ENCODE results near the gene MVD. TPM values are rescaled to one million over a fixed set of nuclear protein-coding genes. Genes with fewer than 3 reads are reported as not detected.

The MVD gene
- polyA plus RNA-seq, 1 donor (not counting 4 experiments of a cell fraction or from before 2014, with no cell fraction given): 59.6 TPM

DNA sequence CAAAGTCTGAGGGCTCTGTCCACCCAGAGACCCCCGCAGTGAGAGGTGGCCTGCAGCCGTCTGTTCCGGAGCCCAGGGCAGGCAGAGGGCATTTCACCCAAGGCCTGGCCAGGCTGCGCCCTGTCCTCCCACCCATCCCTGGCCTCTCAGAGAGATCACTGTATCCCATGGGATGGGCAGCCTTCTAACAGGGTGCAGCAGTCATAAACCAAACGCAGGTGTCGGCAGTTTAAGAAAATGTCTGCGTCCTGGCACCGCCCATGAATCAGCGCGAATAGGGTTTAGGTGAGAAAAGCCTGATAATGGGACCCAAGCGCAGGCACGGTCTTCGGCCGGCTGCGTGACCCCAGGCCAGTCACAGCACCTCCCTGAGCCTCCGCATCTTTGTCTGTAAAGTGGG, 17.4 kb downstream of the MVD start:
- Histone ChIP-seq H3K79me2 (ENCODE audit: control insufficient read depth, insufficient read depth, low read length) (no peaks in the 10 kb centered on the region), H4K20me1 (ENCODE audit: control insufficient read depth, extremely low read depth, insufficient read depth, low read length) (peaks cover 10% of the 10 kb centered on the region), H3K4me1 (ENCODE audit: control insufficient read depth, extremely low read depth, insufficient read depth, low read length) (peaks cover 6% of the 10 kb centered on the region), H2AFZ (ENCODE audit: control insufficient read depth, low read length) (no peak overlapping the region), H3K9me3 (ENCODE audit: control insufficient read depth, low read depth, low read length) (no peaks in the 10 kb centered on the region), H3K9me1 (ENCODE audit: control insufficient read depth, extremely low read depth, insufficient read depth, low read length) (peaks cover 2% of the 10 kb centered on the region), H3K27ac (ENCODE audit: control insufficient read depth, insufficient read depth, low read length) (no peak overlapping the region), H3K4me2 (ENCODE audit: control insufficient read depth, extremely low read depth, insufficient read depth, low read depth, low read length) (no peak overlapping the region), H3K36me3 (ENCODE audit: control insufficient read depth in 2 of 2, extremely low read depth in 1 of 2, insufficient read depth in 2 of 2, low read length in 2 of 2) (no peaks in the 10 kb centered on the region), H3K4me3 (ENCODE audit: control insufficient read depth in 2 of 3, extremely low read depth in 1 of 3, insufficient read depth in 2 of 3, low read depth in 1 of 3, low read length in 3 of 3) (no peak overlapping the region), H3K27me3 (ENCODE audit: control insufficient read depth, extremely low read depth, insufficient read depth, low read length) (peaks cover 22% of the 10 kb centered on the region), H3K9ac (ENCODE audit: control insufficient read depth, extremely low read depth, insufficient read depth, low read length) (no peak overlapping the region)
- DNase-seq (ENCODE audit: low read depth, low spot score): no peak
- dilution Hi-C loops (cut with MboI; ENCODE audit: extremely low pct_ligation_motif_present, low sequenced_read_pairs): no loop called here
- TF ChIP-seq EZH2 (IDR thresholded peaks at IDR 0.05; ENCODE audit: low read length): no peak
- no peak for TF ChIP-seq CTCF (optimal IDR thresholded peaks at IDR 0.05 in 1 of 3, IDR thresholded peaks at IDR 0.05 in 1 of 3, conservative IDR thresholded peaks at IDR 0.05 in 1 of 3; ENCODE audit: extremely low read depth in 1 of 3, insufficient read depth in 2 of 3, low read length in 3 of 3)
- no peak for FAIRE-seq

DNA sequence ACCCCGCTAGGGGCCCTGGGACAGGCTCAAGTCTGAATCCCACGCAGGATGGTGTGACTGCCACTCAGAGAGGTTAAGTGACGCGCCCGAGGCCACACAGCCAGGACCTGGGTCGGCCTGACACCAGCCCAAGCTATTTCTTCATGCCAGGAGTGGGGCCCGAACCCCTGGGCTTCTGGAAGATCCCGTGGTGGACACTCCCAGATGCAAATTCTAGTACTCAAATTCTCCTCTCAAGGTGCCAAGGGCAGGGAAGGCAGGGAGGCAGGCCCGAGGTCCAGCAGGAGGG, 19.3 kb downstream of the MVD start:
- Histone ChIP-seq H3K27me3 (ENCODE audit: control insufficient read depth, extremely low read depth, insufficient read depth, low read length) (peaks cover 41% of the 10 kb centered on the region), H3K27ac (ENCODE audit: control insufficient read depth, insufficient read depth, low read length) (no peak overlapping the region), H3K36me3 (ENCODE audit: control insufficient read depth in 2 of 2, extremely low read depth in 1 of 2, insufficient read depth in 2 of 2, low read length in 2 of 2) (no peaks in the 10 kb centered on the region), H3K4me1 (ENCODE audit: control insufficient read depth, extremely low read depth, insufficient read depth, low read length) (peaks cover 6% of the 10 kb centered on the region), H3K79me2 (ENCODE audit: control insufficient read depth, insufficient read depth, low read length) (no peaks in the 10 kb centered on the region), H3K9me3 (ENCODE audit: control insufficient read depth, low read depth, low read length) (no peaks in the 10 kb centered on the region), H3K9ac (ENCODE audit: control insufficient read depth, extremely low read depth, insufficient read depth, low read length) (no peak overlapping the region), H2AFZ (ENCODE audit: control insufficient read depth, low read length) (no peak overlapping the region), H3K9me1 (ENCODE audit: control insufficient read depth, extremely low read depth, insufficient read depth, low read length) (peaks cover 2% of the 10 kb centered on the region), H4K20me1 (ENCODE audit: control insufficient read depth, extremely low read depth, insufficient read depth, low read length) (peaks cover 8% of the 10 kb centered on the region), H3K4me3 (ENCODE audit: control insufficient read depth in 2 of 3, extremely low read depth in 1 of 3, insufficient read depth in 2 of 3, low read depth in 1 of 3, low read length in 3 of 3) (no peak overlapping the region), H3K4me2 (ENCODE audit: control insufficient read depth, extremely low read depth, insufficient read depth, low read depth, low read length) (no peak overlapping the region)
- no peak for DNase-seq (ENCODE audit: low read depth, low spot score)
- FAIRE-seq: no peak
- dilution Hi-C loops (cut with MboI; ENCODE audit: extremely low pct_ligation_motif_present, low sequenced_read_pairs): no loop called here
- TF ChIP-seq CTCF (optimal IDR thresholded peaks at IDR 0.05 in 1 of 3, IDR thresholded peaks at IDR 0.05 in 1 of 3, conservative IDR thresholded peaks at IDR 0.05 in 1 of 3; ENCODE audit: extremely low read depth in 1 of 3, insufficient read depth in 2 of 3, low read length in 3 of 3) (no peak), EZH2 (IDR thresholded peaks at IDR 0.05; ENCODE audit: low read length) (no peak)
